ENCODE data around the gene BACH1. TPM values are rescaled to one million over a fixed set of nuclear protein-coding genes. Genes with fewer than 3 reads are reported as not detected.

BACH1 gene
- total and polyA plus RNA-seq, 2 donors (not counting 1 experiment from before 2014, with no cell fraction given): 10.1 to 221 TPM

DNA sequence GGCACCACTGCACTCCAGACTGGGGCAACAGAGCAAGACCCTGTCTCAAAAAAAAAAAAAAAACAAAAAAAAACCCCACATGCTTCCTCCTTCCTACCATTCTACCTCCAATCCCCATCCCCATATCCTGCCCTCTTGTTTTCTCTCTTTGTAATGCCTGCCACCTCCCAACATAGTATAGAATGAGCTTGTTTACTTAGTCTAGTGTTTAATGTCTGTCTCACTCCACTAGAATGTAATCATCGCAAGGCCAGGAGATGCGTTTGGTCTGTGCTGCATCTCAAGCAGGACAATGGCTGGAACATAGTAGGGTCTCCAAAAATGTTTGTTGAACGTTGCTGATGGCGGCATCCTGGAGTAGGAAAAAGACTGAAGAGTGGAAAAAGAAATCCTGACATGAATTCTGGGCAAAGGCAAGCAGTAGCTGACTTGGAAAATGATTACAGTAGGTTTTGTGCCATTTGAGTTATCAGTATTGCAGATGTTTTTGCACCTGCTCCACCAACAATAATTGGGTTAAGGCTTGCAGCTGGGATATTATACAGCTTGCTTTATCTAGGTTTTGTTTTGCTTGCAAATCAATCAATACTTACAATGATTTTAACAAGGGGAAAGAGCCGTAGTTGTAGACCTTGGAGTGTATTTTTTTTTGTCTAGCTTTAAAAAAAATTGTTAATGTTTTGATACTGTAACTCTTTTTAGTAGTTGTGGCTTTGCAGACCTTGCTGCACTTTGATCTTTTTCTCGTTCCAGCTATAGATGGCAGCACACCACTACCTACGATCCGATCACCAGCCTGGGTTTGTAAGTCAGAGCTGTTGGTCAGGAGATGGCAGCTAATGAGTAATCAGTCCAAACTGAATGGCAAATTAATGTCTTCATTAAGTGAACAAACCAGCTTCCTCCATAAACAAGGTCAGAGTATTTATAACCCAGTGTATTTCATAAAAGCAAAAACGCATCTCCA is 62.4 kb downstream of the BACH1 start:
- POLR2A ChIA-PET: no interaction called here
- no peak for ATAC-seq (ENCODE audit: low read depth)
- H3K9me3 Mint-ChIP-seq (ENCODE audit: insufficient read depth): no peaks in the 10 kb centered on the region

More for the DNA sequence above, 62.4 kb downstream of the BACH1 start:
- H3K79me2 ChIP-seq (ENCODE audit: control insufficient read depth, insufficient read depth, low read length): no peaks in the 10 kb centered on the region
- H3K27me3 Mint-ChIP-seq: no peaks in the 10 kb centered on the region
- no peak overlapping the region for H3K9ac ChIP-seq (ENCODE audit: low read length)
- CTCF ChIA-PET: interaction anchor here (1.0 to 2.4 kb wide), 6 partner anchors 9 to 276 kb away, joined by 3 to 14 read pairs (median 3); no protein-coding TSS in a partner anchor
- no peak overlapping the region for H3K4me3 Mint-ChIP-seq
- no peaks in the 10 kb centered on the region for H3K27me3 ChIP-seq (replicated peaks in 1 of 4; ENCODE audit: control extremely low read depth in 1 of 4, control insufficient read depth in 3 of 4, insufficient read depth in 4 of 4, low read length in 3 of 4)
- intact Hi-C loops (cut with micrococcal nuclease): loop anchor here (2.0 kb wide), 1 partner anchor 14 kb away; no protein-coding TSS in a partner anchor
- no peak overlapping the region for H3K4me2 ChIP-seq (replicated peaks; ENCODE audit: low read depth, low read length, poor library complexity, severe bottlenecking)
- peaks cover 6 to 11% of the 10 kb centered on the region in 2 experiments for H3K36me3 ChIP-seq (replicated peaks in 1 of 2; ENCODE audit: control extremely low read depth in 1 of 2, control insufficient read depth in 1 of 2, extremely low read depth in 1 of 2, insufficient read depth in 2 of 2, low read length in 1 of 2)
- H3K4me1 Mint-ChIP-seq: peaks cover 13% of the 10 kb centered on the region
- no peak overlapping the region for H3K4me3 ChIP-seq (ENCODE audit: control extremely low read depth in 1 of 5, extremely low read depth in 1 of 5, insufficient read depth in 1 of 5, low read depth in 2 of 5, low read length in 4 of 5)
- 100% methylated on average over 5 of the region's 9 CpGs for WGBS (ENCODE audit: insufficient coverage)
- no peaks in the 10 kb centered on the region for H3K9me3 ChIP-seq (ENCODE audit: control extremely low read depth in 1 of 3, control insufficient read depth in 2 of 3, insufficient read depth in 1 of 3, low read length in 2 of 3)
- H2AFZ ChIP-seq (ENCODE audit: insufficient read depth, low read depth, low read length, poor library complexity, severe bottlenecking): no peak overlapping the region
- no peak for DNase-seq
- no peak overlapping the region for H3K27ac Mint-ChIP-seq
- H4K20me1 ChIP-seq (ENCODE audit: control insufficient read depth, insufficient read depth, low read length, poor library complexity, severe bottlenecking): no peaks in the 10 kb centered on the region
- no peak overlapping the region for H3K27ac ChIP-seq (ENCODE audit: low read length in 2 of 2)
- peaks cover 0 to 5% of the 10 kb centered on the region in 2 donors for H3K4me1 ChIP-seq (ENCODE audit: control insufficient read depth in 2 of 2, insufficient read depth in 2 of 2, low read length in 2 of 2)
- TF ChIP-seq EZH2 (IDR thresholded peaks at IDR 0.05; ENCODE audit: borderline replicate concordance, insufficient read depth, low read depth, low read length, poor library complexity, severe bottlenecking): no peak
- TF ChIP-seq, protein P1, sequence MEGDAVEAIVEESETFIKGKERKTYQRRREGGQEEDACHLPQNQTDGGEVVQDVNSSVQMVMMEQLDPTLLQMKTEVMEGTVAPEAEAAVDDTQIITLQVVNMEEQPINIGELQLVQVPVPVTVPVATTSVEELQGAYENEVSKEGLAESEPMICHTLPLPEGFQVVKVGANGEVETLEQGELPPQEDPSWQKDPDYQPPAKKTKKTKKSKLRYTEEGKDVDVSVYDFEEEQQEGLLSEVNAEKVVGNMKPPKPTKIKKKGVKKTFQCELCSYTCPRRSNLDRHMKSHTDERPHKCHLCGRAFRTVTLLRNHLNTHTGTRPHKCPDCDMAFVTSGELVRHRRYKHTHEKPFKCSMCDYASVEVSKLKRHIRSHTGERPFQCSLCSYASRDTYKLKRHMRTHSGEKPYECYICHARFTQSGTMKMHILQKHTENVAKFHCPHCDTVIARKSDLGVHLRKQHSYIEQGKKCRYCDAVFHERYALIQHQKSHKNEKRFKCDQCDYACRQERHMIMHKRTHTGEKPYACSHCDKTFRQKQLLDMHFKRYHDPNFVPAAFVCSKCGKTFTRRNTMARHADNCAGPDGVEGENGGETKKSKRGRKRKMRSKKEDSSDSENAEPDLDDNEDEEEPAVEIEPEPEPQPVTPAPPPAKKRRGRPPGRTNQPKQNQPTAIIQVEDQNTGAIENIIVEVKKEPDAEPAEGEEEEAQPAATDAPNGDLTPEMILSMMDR (IDR thresholded peaks at IDR 0.05): no peak

Data from B cell (primary cell).